ENCODE results near the gene TXNRD1. TPM values are rescaled to one million over a fixed set of nuclear protein-coding genes. Genes with fewer than 3 reads are reported as not detected.

The TXNRD1 gene
- total and polyA plus RNA-seq, 8 donors, result 19.4 to 208 (median 76.8) TPM

- peaks cover 0 to 15% (median 10%) of the 10 kb centered on the region in 4 donors for H3K9me3 ChIP-seq
- TF ChIP-seq EP300 (IDR thresholded peaks at IDR 0.05), result no peak
- no peak for TF ChIP-seq CTCF (IDR thresholded peaks at IDR 0.05)
- TF ChIP-seq POLR2AphosphoS5 (IDR thresholded peaks at IDR 0.05), result no peak
- no peak for TF ChIP-seq POLR2A (IDR thresholded peaks at IDR 0.05)
- H3K27me3 ChIP-seq, result no peaks in the 10 kb centered on the region
- peaks cover 0 to 5% (median 0%) of the 10 kb centered on the region in 4 donors for H3K4me1 ChIP-seq
- intact Hi-C loops (cut with DNase I; ENCODE audit: low total_unique reads), result no loop called here
- DNase-seq, result no peak
- H3K4me3 ChIP-seq, result no peak overlapping the region
- 90 to 96% (median 94%) methylated on average over 18 of the region's 18 CpGs for WGBS, 5 donors
- no peaks in the 10 kb centered on the region for H3K36me3 ChIP-seq
- H3K27ac ChIP-seq, result no peak overlapping the region
Measured at GRCh38 chr12:104187446-104188155, 28.0 kb upstream of the TXNRD1 start.

- Histone ChIP-seq H3K4me1 (no peaks in the 10 kb centered on the region), H3K9me3 (peaks cover 0 to 11% (median 8%) of the 10 kb centered on the region in 4 donors), H3K36me3 (no peaks in the 10 kb centered on the region), H3K4me3 (no peak overlapping the region), H3K27me3 (no peaks in the 10 kb centered on the region), H3K27ac (no peak overlapping the region)
- no peak for DNase-seq
- 94 to 98% (median 97%) methylated on average over 3 of the region's 3 CpGs for WGBS, 5 donors
- TF ChIP-seq EP300 (IDR thresholded peaks at IDR 0.05), result no peak
- TF ChIP-seq POLR2AphosphoS5 (IDR thresholded peaks at IDR 0.05), result no peak
- TF ChIP-seq CTCF (IDR thresholded peaks at IDR 0.05), result no peak
- no peak for TF ChIP-seq POLR2A (IDR thresholded peaks at IDR 0.05)
- intact Hi-C loops (cut with DNase I; ENCODE audit: low total_unique reads), result no loop called here
Measured at GRCh38 chr12:104188534-104188933, 27.0 kb upstream of the TXNRD1 start.

GRCh38 chr12:104189915-104190555 lies 25.5 kb upstream of the TXNRD1 start:
- TF ChIP-seq EP300 (IDR thresholded peaks at IDR 0.05) (no peak), CTCF (IDR thresholded peaks at IDR 0.05) (no peak), POLR2A (IDR thresholded peaks at IDR 0.05) (no peak), POLR2AphosphoS5 (IDR thresholded peaks at IDR 0.05) (no peak)
- 91 to 95% (median 94%) methylated on average over 2 of the region's 2 CpGs for WGBS, 5 donors
- intact Hi-C loops (cut with DNase I; ENCODE audit: low total_unique reads), result no loop called here
- H3K9me3 ChIP-seq, result no peaks in the 10 kb centered on the region
- H3K36me3 ChIP-seq, result no peaks in the 10 kb centered on the region
- no peak for DNase-seq
- no peaks in the 10 kb centered on the region for H3K4me1 ChIP-seq
- H3K27ac ChIP-seq, result no peak overlapping the region
- H3K4me3 ChIP-seq, result no peak overlapping the region
- no peaks in the 10 kb centered on the region for H3K27me3 ChIP-seq

GRCh38 chr12:104190641-104191176 lies 24.9 kb upstream of the TXNRD1 start:
- Histone ChIP-seq H3K4me3 (no peak overlapping the region), H3K9me3 (no peaks in the 10 kb centered on the region), H3K4me1 (no peaks in the 10 kb centered on the region), H3K27me3 (no peaks in the 10 kb centered on the region), H3K36me3 (no peaks in the 10 kb centered on the region), H3K27ac (no peak overlapping the region)
- DNase-seq, result no peak
- WGBS, 5 donors, result 90 to 98% (median 97%) methylated on average over 3 of the region's 3 CpGs
- intact Hi-C loops (cut with DNase I; ENCODE audit: low total_unique reads), result no loop called here
- TF ChIP-seq POLR2A (IDR thresholded peaks at IDR 0.05), result no peak
- no peak for TF ChIP-seq EP300 (IDR thresholded peaks at IDR 0.05)
- TF ChIP-seq POLR2AphosphoS5 (IDR thresholded peaks at IDR 0.05), result no peak
- TF ChIP-seq CTCF (IDR thresholded peaks at IDR 0.05), result no peak
